Colonic mucosa (tissue), 4 donors: Measurements from ENCODE around the gene CUL7. TPM values are rescaled to one million over a fixed set of nuclear protein-coding genes. Genes with fewer than 3 reads are reported as not detected.

Source experiments
- DNase-seq: peaks from one replicate; pipeline ENCODE4 v3.0.0-alpha.2; 2020
- H3K27ac ChIP-seq: fragments of 200-600 bp; one replicate; pipeline ENCODE4 v1.8.0; 2021
- H3K27me3 ChIP-seq: fragments of 200-600 bp; one replicate; pipeline ENCODE4 v1.8.0; 2021
- H3K36me3 ChIP-seq: fragments of 200-600 bp; one replicate; pipeline ENCODE4 v1.8.0; 2021
- H3K4me1 ChIP-seq: fragments of 200-600 bp; one replicate; pipeline ENCODE4 v1.8.0; 2021; ENCODE audit warnings: mild to moderate bottlenecking
- H3K4me3 ChIP-seq: fragments of 200-600 bp; one replicate; pipeline ENCODE4 v1.8.0; 2021
- H3K9ac ChIP-seq, 2 donors: one replicate each; pipeline ENCODE4 v1.7.0; 2013; ENCODE audit warnings: control low read depth in 2 of 2, low read depth in 2 of 2, low read length in 2 of 2
- H3K9me3 ChIP-seq: fragments of 200-600 bp; one replicate; pipeline ENCODE4 v1.8.0; 2021
- intact Hi-C: fragments of 100-400 bp; cut with DNase I; formaldehyde crosslinking; loops from one replicate; pipeline ENCODE4 v1.14.1; 2022
- total RNA-seq, 2 donors: library from RNA; stranded (reverse); fragmentation: NEBNext Ultra II Directional in 1 of 2; extraction: Animal tissue kit (Norgen Biotek cat#: 25700) in 1 of 2; gene quantifications; one replicate each; pipeline ENCODE4 v1.2.1, GENCODE V29; 2021
- TF ChIP-seq, protein P1 (sequence below): fragments of 200-600 bp; IDR thresholded peaks from one replicate; pipeline ENCODE4 v1.8.0; 2022; ENCODE audit warnings: antibody characterized with exemption, mild to moderate bottlenecking
- donor health status: healthy.
- donor health status: DM: no; HTN: no; CAD: no.
- donor health status: DM: no; HTN: no; CAD: no.

CUL7 gene
- total RNA-seq, 2 donors from 2014 or later: 13.7 to 15.3 TPM

DNA sequence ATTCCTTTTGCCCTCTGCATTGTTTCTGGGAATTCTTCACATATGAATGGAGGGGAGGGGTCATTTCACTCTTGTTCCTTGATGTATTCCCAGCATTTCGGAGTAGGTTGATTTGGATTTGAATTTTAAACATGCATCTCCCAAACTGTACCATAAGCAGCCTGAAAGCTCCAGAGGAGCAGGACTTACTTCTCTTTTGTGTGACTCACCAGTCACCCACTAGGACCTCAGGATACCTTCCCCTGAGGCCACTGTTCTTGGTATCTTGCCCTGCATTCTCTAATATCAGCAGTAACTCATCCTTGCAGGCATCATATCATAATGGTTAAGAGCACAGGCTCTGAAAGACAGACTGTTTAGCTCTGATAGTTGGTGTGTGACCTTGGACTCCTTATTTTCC is 4.9 kb upstream of the CUL7 start:
- DNase-seq: no peak
- Histone ChIP-seq H3K4me3 (peak overlapping the region; percentile 55), H3K9me3 (no peaks in the 10 kb centered on the region), H3K36me3 (no peaks in the 10 kb centered on the region), H3K4me1 (peaks cover 11% of the 10 kb centered on the region), H3K27ac (no peak overlapping the region), H3K27me3 (no peaks in the 10 kb centered on the region), H3K9ac (peak overlapping the region; percentile 88 to 98)
- intact Hi-C loops: no loop called here
- TF ChIP-seq, protein P1, sequence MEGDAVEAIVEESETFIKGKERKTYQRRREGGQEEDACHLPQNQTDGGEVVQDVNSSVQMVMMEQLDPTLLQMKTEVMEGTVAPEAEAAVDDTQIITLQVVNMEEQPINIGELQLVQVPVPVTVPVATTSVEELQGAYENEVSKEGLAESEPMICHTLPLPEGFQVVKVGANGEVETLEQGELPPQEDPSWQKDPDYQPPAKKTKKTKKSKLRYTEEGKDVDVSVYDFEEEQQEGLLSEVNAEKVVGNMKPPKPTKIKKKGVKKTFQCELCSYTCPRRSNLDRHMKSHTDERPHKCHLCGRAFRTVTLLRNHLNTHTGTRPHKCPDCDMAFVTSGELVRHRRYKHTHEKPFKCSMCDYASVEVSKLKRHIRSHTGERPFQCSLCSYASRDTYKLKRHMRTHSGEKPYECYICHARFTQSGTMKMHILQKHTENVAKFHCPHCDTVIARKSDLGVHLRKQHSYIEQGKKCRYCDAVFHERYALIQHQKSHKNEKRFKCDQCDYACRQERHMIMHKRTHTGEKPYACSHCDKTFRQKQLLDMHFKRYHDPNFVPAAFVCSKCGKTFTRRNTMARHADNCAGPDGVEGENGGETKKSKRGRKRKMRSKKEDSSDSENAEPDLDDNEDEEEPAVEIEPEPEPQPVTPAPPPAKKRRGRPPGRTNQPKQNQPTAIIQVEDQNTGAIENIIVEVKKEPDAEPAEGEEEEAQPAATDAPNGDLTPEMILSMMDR: no peak

GRCh38 chr6:43055966-43056365 is 2.3 kb upstream of the CUL7 start:
- TF ChIP-seq, protein P1: no peak
- H3K36me3 ChIP-seq: no peaks in the 10 kb centered on the region
- no peak overlapping the region for H3K9ac ChIP-seq
- no peaks in the 10 kb centered on the region for H3K27me3 ChIP-seq
- no peaks in the 10 kb centered on the region for H3K9me3 ChIP-seq
- intact Hi-C loops: no loop called here
- no peak overlapping the region for H3K4me3 ChIP-seq
- H3K27ac ChIP-seq: no peak overlapping the region
- H3K4me1 ChIP-seq: peaks cover 14% of the 10 kb centered on the region
- no peak for DNase-seq

DNA sequence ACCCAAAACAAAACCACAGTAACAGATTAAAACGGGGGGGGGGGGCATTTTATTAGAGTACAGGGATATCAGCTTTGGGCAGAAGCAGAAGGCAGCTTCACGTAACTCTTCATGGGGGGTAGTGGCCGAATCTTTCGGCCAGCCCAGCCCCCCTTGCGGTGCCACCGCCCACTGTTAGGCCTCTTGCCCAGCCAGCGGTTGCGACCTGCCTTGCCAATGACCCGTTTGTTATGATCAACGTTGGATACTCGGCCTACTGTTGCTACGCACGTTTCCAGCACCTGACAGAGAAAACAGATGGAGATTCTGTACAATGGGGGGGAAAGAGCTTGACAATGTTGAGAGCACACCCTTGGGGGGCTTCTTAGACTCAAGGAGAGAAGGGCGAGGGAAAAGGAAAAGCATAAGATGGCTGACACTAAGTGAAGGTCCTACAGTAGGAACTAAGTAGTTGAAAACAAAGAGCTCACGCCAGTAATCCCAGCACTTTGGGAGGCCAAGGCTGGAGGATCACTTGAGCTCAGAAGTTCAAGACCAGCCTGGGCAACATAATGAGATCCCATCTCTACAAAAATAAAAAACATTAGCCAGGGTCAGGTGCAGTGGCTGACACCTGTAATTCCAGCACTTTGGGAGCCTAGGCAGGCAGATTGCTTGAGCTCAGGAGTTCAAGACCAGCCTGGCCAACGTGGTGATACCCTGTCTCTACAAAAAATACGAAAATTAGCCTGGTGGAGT is 724 bp upstream of the CUL7 start:
- TF ChIP-seq, protein P1: no peak
- H3K9me3 ChIP-seq: no peaks in the 10 kb centered on the region
- peaks cover 14% of the 10 kb centered on the region for H3K4me1 ChIP-seq
- H3K9ac ChIP-seq: peak overlapping the region; percentile 48 to 92
- no peaks in the 10 kb centered on the region for H3K27me3 ChIP-seq
- no peaks in the 10 kb centered on the region for H3K36me3 ChIP-seq
- peak overlapping the region; percentile 84 for H3K4me3 ChIP-seq
- intact Hi-C loops: no loop called here
- no peak for DNase-seq
- H3K27ac ChIP-seq: peak overlapping the region; percentile 87

DNA sequence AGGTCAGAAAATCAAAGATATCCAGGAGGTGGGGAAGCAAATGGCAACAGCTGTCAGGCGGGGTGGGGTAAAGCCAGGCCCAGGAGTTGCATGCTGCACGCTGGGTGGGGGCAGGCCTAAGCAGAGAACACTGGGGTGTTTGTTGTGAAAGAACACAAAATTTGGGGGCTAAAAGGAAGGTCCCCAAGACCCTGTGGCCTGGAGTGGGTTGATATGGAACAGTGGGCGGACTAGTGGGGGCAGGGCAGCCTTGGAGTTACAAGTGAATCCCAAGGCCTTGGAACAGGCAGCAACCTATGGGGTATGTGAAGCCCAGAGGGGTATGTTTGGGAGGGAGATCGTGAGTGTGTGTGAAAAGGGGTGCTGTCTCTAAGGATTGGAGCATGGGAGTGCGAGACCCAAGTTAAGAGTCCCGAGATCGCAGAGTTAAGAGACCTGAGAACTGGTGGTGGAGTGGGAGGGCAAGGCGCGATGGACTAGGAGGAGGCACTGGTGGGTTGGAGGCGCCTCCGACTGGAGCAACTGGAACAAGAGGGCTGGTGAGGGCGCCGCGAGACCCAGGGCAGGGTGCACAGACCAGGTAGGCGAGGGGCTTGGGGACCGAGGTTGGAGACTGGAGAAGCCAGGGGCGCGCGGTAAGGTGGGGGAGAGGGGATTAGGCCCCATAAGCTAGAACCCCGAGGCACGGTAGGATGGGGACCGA is 658 bp downstream of the CUL7 start:
- no peaks in the 10 kb centered on the region for H3K27me3 ChIP-seq
- peak overlapping the region; percentile 89 to 92 for H3K9ac ChIP-seq
- TF ChIP-seq, protein P1: no peak
- no peaks in the 10 kb centered on the region for H3K9me3 ChIP-seq
- peaks cover 7% of the 10 kb centered on the region for H3K4me1 ChIP-seq
- peak; percentile 41 for DNase-seq
- no peaks in the 10 kb centered on the region for H3K36me3 ChIP-seq
- intact Hi-C loops: no loop called here
- H3K27ac ChIP-seq: peak overlapping the region; percentile 87
- H3K4me3 ChIP-seq: peak overlapping the region; percentile 84

GRCh38 chr6:43052225-43052841 is 1.3 kb downstream of the CUL7 start:
- no peaks in the 10 kb centered on the region for H3K36me3 ChIP-seq
- peak overlapping the region; percentile 87 for H3K27ac ChIP-seq
- H3K4me1 ChIP-seq: peaks cover 7% of the 10 kb centered on the region
- no peaks in the 10 kb centered on the region for H3K27me3 ChIP-seq
- H3K4me3 ChIP-seq: no peak overlapping the region
- peak overlapping the region in 1 of 2 donors; percentile 92 for H3K9ac ChIP-seq
- TF ChIP-seq, protein P1: no peak
- intact Hi-C loops: no loop called here
- peak; percentile 28 for DNase-seq
- no peaks in the 10 kb centered on the region for H3K9me3 ChIP-seq
